Activated CD8-positive, alpha-beta memory T cell treated with anti-CD3 and anti-CD28 coated beads for 24 hours (primary cell): ENCODE data around the gene FAT1.
A peak's percentile ranks its signal among the peaks of the same experiment; 100 is the strongest.

ENCODE experiments used
- DNase-seq: peaks from one replicate; pipeline ENCODE4 v3.0.0-alpha.2; 2020

Gene FAT1

DNA sequence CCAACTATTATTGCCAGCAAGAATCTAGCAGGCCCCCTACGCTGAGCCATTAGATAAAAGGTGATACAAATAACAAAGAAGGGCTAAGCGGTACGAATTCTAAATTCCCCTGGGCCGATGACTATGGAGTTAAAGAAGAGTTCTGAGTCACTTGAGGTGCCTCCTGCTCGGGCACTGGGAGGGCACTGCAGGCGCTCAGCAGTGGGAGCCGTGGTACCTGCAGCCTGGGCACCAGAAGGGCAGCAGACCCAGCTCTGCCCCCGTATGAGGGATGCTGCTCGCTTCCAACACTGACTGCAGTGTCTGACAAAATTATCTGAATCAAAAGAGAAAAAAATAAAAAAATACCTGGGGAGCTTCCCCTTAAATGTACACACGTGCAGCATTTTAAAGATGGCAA, 124.2 kb downstream of the FAT1 start:
- DNase-seq, result no peak

DNA sequence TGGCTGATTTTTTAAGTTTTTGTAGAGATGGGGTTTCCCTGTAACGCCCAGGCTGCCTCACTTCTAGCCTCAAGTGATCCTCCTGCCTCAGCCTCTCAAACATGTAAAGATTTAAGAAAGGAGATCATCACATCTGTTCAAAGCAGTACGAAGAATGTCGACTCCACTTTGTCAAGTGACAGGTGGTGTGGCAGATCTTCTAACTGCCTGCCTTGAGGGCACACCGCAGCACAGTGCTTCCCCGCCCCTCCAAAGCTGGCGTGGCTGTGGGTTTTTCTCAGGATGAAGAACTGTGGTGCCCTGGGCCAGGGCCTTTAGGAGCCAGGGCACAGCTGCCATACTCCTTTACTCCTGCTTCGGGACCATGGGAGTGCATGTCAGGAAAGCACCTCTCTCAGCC, 125.0 kb downstream of the FAT1 start:
- DNase-seq, result no peak

DNA sequence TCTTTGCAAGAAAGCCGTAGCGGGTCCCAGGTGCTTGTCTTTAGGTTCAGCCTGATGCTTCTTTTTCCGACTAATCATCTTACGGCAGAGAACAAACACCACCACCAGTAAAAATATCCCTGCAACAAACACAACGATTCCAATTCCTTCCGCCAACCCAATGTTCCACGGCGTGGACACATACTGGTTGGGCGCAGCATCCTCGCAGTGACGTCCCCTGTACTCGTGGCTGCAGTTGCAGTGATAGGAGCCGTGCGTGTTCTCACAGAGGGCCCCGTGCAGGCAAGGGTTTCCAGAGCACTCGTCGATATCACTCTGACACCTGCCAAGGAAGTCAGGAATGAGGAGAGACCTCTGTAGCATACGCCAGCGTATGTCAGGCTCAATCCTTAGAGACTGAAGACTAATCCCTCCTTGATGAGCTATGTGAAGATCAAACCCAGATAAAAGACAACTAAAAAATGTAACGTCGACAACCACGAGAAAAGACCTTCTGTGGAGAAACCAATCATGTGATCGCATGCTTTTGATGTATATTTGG, 126.7 kb downstream of the FAT1 start:
- no peak for DNase-seq

DNA sequence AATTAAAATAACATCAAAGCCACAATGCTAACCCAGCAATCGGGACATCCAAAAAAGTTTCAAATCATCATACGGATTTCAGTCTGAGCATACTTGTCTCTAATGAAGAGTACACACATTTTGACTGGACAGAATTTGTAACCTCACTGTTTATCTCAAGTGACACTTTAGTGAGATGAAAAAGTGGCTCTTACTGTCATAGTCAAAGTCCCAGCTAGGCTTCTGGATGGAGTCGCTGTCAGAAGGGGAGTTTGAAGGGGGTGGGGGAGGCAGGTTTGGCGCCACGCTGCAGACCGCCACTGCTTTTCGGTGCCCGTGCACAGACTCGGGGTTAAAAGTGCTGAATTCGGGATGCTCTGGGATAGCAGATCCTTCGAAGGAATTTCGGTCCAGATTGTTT, 127.3 kb downstream of the FAT1 start:
- DNase-seq, result no peak

DNA sequence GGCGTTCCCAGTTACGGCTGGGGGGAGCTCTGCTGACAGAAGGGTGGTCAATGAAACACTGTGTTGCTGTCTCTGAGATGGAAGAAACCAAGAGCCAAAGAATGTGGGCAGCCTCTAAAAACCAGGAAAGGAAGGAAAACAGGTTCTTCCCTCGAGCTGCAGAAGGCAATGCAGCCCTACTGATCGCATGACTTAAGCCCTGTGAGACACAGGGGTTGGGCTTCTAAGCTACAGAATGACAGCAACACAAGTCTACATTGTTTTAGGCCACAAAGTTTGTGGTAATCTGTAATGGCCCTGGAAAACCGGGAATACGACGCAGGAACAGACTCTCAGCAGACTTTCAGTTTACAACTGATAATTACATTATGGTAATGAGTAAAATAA, 130.1 kb downstream of the FAT1 start:
- DNase-seq, result no peak

DNA sequence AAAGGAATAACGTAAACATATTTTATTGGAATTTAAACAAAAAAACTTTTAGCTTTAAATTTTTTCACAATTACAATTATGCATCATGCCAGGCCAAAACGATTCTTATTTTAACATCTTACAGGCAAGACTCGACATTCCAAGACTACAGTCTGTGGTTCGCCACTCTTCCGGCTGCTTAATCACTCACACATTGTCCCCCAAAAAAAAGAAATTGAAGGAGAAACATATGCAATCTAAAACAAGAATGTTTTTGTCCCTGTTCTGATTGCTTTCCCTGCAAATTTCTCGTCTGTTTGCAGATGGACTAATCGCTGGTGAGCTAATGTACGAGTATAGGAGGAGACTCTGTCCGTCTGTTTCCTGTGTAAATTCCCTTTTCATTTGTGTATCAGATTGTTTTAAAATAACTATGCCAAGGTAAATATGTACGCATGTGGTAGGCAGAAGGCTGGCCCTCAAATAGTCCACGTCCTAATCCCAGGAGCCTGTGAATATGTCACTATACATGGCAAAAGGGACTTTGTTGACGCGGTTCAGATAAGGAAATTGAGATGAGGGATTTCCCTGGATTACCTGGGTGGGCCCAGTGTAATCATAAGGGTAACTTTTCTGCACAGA, 130.6 kb downstream of the FAT1 start:
- DNase-seq, result no peak

DNA sequence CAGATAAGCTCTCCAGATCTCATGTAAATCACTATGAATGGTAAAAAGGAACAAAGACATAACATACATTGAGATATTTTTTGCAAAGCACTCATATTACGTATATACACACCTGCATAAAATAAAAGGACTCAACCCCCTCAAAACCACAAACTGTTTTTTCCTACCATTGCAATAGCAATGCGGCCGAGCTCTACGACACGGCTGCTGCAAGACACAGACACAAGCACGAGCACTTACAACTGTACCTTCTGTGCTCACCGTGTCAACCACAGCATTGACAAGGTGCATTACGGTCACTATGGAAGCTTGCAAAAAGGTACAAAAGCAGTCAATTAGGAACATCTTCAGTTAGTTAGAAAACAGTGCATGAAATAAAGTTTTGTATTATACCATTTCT, 131.2 kb downstream of the FAT1 start:
- no peak for DNase-seq

DNA sequence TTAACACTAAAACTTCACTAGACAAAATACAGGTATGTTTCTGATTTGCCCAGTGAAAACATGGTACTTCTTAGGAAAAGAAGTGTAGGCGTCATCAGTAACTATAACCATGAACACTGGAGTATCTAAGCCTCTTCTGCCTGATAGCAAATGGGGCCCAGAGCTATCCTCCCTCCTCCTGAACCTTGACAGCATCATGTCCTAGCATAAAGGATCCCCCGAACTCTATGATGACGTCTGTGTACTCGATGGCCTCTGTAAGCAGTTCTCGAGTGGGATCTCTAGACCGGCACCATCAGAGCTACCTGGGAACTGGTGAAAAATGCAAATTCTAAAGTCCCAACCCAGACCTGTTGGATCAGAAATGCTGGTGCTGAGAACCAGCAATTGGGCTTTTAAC, 132.0 kb downstream of the FAT1 start:
- no peak for DNase-seq

DNA sequence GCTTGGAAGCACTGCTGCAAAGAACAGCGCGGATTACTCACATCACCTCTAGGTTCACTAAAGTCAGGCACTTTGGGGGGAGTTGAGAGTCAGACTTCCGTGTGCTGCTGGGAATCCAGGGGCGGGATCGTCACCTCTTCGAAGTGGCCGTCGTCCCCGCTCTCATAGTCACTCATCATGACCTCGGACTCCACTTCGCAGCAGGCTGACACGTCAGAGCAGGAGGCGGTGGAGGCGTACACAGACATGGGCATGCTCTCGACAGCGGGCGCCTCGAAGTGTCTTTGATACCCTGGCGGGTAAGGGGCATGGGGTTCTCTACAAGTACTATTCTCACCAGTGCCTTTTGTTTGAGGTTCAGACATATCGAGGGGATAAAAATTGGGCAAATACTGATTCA, 135.2 kb downstream of the FAT1 start:
- DNase-seq, result no peak

DNA sequence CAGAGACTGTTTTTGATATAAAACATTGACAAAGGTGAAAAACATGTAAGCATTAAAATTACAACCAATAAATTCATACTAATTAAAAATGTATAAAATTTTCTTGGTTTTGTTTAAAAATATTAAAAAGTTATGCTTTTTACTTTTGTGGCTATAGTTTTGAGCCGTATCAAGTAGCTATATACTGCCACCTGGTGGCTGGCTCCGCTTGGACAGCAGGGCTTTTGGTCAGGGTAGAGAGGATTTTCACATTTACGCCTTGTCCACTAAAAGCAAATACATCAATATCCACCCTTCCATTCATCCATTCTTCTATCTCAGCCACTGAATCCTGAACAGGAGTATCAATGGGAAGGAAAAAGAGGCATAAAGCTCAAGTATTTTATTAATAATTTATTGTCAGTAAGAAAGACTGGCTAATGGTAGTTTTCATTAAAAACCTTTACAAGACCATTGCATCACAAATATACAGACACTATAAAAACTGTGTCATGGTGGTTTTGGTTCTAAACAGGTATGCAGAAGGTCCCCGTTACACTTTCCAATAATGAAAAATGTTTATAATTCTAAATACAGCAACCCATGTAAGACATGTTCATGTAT, 136.1 kb downstream of the FAT1 start:
- DNase-seq, result peak; percentile 78

DNA sequence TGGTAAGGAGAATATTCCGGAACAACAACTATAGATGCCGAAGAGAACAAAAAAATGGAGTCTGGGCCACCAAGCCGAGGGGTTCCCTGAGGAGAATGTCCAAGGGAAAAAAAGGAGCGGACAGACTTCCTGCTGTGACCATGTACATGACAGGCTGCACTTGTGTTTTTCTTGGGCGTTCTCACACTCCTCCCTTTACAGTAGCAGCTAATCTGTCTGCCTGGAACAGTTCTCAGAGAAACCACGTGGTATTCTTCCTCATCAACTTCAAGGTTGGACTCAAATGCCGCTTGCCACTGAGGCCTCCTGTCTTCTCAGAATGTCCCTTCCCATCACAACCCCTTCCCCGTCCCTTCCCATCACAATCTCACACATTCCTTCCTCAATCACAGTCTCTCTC, 137.5 kb downstream of the FAT1 start:
- no peak for DNase-seq

DNA sequence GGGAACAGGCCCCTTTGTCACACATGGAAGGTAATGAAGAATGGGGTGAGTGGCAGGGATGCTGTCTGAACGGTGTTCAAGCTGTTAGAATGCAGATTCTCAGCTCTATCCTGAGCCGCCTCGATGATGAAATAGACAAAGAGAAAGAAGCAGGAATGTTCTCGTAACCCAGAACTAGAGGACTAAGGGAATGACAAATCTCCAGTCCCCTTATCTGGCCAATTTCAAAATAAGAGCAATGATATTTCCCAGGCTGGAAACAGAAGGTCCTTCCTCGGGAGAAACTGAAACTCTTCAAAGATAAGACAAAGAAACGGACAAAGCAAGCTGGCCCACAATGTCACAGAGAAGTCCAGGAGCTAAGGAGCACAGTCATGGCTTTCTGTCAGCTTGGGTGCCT, 138.7 kb downstream of the FAT1 start:
- no peak for DNase-seq

DNA sequence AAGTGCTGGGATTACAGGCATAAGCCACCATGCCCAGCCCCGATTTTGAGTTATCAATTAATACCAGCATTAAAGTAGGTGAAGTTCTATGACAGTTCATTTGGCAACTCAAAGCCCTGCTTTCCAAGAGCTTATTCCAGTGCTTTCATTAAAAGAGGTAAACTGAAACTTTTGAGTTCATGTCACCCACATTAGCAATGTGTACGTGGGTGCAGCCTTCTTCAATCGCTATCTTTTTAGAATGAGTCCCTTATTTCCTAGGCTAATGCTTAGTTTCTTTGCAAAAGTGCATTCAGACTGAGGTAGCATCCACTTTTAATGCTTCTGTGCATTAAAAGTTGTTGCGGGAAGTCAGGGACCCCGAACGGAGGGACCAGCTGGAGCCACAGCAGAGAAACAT, 142.2 kb downstream of the FAT1 start:
- DNase-seq, result no peak

DNA sequence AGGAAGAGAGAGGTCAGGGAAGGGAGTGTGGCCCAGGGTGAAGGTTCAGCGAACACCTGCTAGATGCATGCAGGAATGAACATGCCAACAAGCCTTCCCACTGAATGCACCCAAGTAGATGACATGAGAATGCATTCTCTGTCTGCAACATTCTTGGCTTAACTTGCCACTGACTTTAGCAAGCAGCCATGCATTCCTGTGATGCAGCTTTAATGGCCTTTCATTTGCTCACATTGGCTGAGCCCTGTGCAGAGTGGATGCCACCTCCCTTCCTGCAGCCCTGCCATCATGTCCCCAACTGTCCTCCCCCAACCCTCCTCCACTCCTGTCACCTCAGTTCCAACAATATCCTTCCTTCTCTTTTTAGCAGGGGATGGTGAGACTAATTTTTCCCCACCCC, 143.0 kb downstream of the FAT1 start:
- no peak for DNase-seq

DNA sequence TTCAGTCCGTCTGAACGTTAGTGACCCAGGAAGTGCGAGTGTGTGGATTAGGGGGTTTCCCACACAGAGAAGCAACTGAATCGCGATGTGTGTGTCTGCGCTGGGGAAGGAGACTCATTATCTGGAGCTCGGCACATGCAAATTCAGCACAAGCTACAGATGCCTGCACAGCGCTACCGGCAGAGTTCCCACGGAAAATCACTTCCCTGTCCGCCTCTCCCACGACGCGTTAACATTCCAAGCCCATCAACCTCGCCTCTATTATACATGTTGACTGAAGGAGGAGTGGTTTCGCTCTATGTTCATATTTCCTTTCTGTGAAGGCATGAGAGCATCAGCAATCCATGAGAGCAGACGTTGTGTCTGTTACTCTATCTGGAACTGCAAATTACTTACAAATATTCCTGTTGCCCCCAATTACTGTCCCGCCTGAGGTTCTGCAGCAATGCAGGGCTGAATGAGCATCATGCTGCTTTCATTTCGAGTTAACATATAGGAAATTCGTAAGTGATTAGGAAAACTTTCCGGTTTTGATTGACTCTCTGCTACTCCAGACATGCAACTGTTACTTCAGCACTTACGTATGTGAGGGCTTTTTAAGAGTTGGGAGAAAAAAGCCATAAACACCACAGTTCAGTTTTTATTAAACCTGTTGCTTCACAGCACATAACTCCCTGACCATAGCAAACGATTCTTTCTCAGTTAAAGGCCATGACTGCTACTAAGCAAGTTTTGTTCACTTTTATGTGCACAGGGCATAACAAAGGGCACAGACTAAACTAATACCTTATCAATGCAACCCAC, 153.3 kb downstream of the FAT1 start:
- DNase-seq, result no peak

DNA sequence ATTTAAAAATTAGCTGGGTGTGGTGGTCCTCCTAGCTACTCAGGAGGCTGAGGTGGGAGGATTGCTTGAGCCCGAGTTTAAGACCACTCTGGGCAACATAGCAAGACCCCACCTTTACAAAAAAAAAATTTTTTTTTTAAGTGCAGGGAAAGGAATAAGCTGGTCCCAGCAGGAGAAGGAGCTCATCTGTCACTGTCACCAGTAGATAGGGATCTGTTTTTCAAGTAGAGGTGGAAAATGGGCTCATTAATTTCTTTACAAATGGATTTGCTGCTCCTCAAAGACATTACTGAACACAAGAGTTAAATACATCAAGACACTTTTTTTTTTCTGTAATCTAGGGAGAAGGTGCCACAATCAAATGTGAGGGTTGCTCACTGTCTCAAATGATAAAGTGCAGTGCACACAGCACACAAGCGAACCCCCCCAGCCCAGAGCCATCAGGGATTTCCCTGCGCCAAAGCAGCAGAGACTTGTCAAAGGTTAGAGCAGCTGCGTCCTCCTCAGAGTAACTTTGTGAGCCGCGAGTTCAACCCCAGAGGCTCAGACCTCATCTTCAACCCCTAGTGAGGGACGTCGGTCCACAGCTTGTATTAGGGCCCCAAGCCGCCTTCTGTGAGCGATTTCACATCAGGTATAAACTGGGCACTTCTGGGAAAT, 154.0 kb downstream of the FAT1 start:
- no peak for DNase-seq

DNA sequence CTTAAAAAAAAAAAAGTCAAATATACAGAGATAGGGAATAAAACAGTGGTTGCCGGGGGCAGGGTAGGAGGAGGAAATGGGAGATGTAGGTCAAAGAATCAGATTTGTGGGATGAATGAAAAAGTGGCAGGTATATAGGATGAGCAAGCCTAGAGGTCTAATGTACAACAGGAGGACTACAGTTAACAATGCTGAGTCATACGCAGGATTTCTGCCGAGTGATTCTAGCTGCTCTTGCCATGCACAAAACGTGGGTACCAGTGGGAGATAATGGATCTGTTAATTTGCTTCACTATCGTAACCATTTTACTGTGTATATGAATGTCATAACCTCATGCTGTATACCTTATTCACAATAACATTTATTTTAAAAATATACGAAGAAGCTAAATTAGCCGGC, 157.6 kb downstream of the FAT1 start:
- DNase-seq, result no peak

DNA sequence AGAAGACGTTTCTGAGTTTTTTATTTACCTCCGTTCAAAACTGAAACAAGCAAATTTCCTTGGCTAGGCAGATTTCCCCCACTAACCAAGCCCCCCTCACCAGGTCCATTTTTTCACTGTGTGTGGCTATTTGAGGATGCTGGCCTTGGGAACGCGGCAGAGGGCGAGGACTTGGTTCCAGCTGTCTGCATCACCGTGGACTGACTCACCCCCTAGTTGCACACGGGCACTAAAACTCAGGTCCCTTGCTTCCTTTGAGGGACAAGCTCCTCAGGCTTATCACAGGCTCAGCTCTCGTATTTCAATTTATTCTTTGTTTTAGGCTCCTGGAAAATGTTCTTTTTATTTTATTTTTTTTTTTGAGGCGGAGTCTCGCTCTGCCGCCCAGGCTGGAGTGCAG, 159.9 kb downstream of the FAT1 start:
- no peak for DNase-seq

DNA sequence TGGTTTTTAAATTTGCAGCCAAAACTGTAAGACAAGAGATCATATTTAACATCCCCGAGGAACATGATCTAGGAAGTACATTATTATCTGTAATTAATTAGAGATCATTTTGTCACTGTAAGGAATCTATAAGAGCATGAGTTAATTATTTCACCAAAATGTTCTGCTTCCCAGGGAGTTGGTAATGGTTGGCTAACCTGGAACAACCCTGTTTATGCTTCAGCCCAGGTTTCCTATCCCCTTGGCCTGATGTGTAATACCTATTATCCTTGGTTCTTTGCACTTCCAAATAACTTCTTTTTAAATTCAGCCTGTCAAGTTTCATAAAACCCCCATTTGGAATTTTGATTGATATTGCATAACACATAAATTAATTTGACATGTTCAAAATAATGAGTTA, 161.9 kb downstream of the FAT1 start:
- no peak for DNase-seq

DNA sequence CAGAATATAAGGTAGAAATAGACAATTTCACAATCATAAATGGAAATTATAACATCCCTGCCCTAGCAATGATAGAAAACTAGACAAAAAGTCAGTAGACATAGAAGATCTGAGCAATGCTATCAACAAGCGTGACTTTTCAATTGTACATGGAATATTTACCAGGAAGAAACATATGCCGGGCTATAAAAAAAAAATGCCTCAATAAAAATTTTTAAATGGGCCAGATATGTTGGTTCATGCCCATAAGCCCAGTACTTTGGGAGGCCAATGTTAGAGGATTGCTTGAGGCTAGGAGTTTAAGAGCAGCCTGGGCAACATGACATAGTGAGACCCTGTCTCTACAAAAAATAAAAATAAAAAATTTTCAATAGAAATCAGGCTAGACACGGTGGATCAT, 163.0 kb downstream of the FAT1 start:
- DNase-seq, result no peak

DNA sequence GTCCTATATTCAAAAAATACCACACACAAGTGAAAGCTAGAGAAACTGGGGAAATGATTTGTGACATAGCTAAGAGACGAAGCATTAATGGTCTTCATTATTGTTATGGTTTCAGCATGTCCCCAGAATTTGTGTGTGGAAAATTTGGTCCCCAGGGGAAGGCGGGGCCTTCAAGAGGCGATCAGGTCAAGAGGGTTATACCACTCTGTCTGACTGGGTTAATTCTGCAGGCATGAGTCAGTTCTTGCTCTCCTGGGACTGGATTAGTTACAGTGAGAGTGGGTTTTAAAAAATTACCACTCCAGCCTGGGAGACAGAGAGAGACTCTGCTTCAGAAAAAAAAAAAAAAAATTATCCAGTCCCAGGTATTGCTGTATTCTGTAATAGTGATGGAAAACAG, 166.2 kb downstream of the FAT1 start:
- no peak for DNase-seq

DNA sequence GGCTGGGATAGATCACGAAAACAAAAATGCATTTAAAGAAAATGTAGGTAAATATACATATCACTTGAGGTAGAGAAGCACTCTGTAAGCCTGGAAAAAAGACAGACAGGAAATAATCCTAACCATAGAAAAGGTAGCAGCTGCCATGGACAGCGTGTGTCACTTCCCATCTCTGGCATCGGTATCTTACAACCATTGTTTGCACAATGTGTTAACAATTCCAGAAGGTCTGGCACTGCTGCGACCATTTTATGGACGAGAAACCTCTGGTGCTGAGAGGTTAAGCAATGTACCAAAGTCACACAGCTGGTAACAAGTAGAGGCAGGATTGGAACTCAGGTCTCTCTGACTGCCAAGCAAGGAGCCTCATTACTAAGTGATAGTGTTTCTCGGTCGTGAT, 166.6 kb downstream of the FAT1 start:
- DNase-seq, result no peak

DNA sequence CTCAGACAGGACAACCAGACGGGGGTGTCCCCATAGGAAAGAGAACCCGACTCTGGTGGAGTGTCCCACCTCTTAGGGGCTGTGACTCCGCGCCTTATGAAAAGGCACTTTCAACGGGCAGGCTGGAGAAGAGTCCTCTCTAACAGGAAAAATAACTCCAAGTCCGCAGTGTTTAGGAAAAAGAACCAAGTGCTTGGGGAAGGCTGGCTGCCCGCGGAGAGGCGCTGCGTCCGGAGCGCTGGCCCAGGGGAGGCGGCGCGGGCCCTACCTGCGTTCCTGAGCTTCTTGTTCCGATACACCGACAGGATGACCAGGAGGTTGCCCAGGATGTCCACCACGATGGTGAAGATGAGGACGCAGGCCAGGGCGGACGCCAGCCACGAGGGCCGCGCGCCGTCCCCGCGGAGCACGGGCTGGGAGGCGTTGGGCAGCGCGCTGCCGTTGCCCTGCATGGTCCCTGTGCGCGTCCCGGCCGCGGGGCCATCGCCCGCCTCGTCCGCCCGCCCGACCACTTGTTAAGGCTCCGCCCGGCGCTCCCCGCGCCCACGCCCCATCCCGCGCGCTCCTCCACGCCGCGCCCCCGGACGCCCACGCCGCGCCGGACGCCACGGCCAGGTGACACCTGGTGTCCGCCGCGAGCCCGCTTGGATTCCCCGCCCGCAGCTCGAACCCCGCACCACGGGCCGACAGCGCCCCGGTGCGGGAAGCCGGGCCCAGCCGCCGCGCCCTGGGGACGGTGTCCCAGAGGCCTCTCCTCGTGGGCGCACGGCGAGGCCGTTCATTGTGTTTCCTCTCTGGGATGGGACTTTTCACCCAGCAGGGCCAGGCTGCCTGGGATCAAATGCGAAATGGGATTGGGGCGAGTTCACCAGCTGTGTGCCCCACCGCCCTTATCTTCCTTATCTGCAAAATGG, 168.5 kb downstream of the FAT1 start, which contains the start of gene MTNR1A:
Gene MTNR1A (minus strand): TSS at position 654 of the 914 bp plus-strand sequence. CDS start 202 bp downstream, at position 452.
- DNase-seq, result no peak
